ENCODE data around the gene BNC2.

GRCh38 chr9:16417749-16418148, 452.7 kb downstream of the BNC2 start:
- TF ChIP-seq, protein P1, sequence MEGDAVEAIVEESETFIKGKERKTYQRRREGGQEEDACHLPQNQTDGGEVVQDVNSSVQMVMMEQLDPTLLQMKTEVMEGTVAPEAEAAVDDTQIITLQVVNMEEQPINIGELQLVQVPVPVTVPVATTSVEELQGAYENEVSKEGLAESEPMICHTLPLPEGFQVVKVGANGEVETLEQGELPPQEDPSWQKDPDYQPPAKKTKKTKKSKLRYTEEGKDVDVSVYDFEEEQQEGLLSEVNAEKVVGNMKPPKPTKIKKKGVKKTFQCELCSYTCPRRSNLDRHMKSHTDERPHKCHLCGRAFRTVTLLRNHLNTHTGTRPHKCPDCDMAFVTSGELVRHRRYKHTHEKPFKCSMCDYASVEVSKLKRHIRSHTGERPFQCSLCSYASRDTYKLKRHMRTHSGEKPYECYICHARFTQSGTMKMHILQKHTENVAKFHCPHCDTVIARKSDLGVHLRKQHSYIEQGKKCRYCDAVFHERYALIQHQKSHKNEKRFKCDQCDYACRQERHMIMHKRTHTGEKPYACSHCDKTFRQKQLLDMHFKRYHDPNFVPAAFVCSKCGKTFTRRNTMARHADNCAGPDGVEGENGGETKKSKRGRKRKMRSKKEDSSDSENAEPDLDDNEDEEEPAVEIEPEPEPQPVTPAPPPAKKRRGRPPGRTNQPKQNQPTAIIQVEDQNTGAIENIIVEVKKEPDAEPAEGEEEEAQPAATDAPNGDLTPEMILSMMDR (IDR thresholded peaks at IDR 0.05; ENCODE audit: low read length), result no peak
- TF ChIP-seq EZH2 (IDR thresholded peaks at IDR 0.05; ENCODE audit: borderline replicate concordance, low read length), result no peak
